ENCODE data around the gene SFXN5.

- no peak for TF ChIP-seq CTCF (conservative IDR thresholded peaks at IDR 0.05 in 1 of 2, IDR thresholded peaks at IDR 0.05 in 1 of 2; ENCODE audit: low read depth in 1 of 2, low read length in 2 of 2)
- no peak for TF ChIP-seq EZH2 (IDR thresholded peaks at IDR 0.05; ENCODE audit: low read length, missing control alignments)
Measured at GRCh38 chr2:72953528-72953927, 118.0 kb downstream of the SFXN5 start.

Data from fibroblast of lung (primary cell).